HG02870 (cell line): Measurements from ENCODE around the gene ACSM2A.
"Not testable (repeated sequence)": the region's sequence is repeated elsewhere in the genome, so short reads cannot be mapped to it uniquely, and the experiment has no call there.

ENCODE experiments used
- ATAC-seq: cut with Tn5 transposase; IDR thresholded peaks from one replicate; pipeline ENCODE4 v1.9.1; 2021; ENCODE audit warnings: mild to moderate bottlenecking, moderate library complexity; ENCODE audit not compliant: unreplicated experiment

ACSM2A gene

GRCh38 chr16:20536669-20537068, 85.3 kb downstream of the ACSM2A start:
- not testable (repeated sequence) for ATAC-seq
